Fibroblast of skin of right biceps (primary cell): ENCODE measurements around the gene SLC34A1.

Experiments
- DNase-seq: peaks from one replicate; pipeline ENCODE4 v3.0.0-alpha.2; 2013

Gene SLC34A1

GRCh38 chr5:177432839-177433657, 48.8 kb downstream of the SLC34A1 start:
- no peak for DNase-seq

GRCh38 chr5:177433658-177434217, 49.5 kb downstream of the SLC34A1 start:
- DNase-seq, result no peak

GRCh38 chr5:177434437-177434836, 50.2 kb downstream of the SLC34A1 start:
- no peak for DNase-seq

GRCh38 chr5:177434942-177435738, 50.9 kb downstream of the SLC34A1 start:
- no peak for DNase-seq

- no peak for DNase-seq
These were observed 51.8 kb downstream of the SLC34A1 start for GRCh38 chr5:177435847-177436536.

- no peak for DNase-seq
These were observed 53.4 kb downstream of the SLC34A1 start for GRCh38 chr5:177437623-177438022.

GRCh38 chr5:177438468-177438867, 54.2 kb downstream of the SLC34A1 start:
- no peak for DNase-seq

- no peak for DNase-seq
These were observed 55.4 kb downstream of the SLC34A1 start for GRCh38 chr5:177439518-177440053.

GRCh38 chr5:177440211-177440989, 56.2 kb downstream of the SLC34A1 start:
- no peak for DNase-seq

- DNase-seq, result no peak
These were observed 57.0 kb downstream of the SLC34A1 start for GRCh38 chr5:177440990-177441780.

GRCh38 chr5:177442066-177442826, 58.0 kb downstream of the SLC34A1 start:
- DNase-seq, result no peak

GRCh38 chr5:177443144-177443983, 59.1 kb downstream of the SLC34A1 start:
- DNase-seq, result no peak

GRCh38 chr5:177444106-177445051, 60.1 kb downstream of the SLC34A1 start:
- no peak for DNase-seq

- DNase-seq, result no peak
These were observed 61.0 kb downstream of the SLC34A1 start for GRCh38 chr5:177445052-177445916.

- no peak for DNase-seq
These were observed 61.6 kb downstream of the SLC34A1 start for GRCh38 chr5:177445917-177446199.

GRCh38 chr5:177446200-177447065, 62.2 kb downstream of the SLC34A1 start, which contains the start of gene PRR7:
Gene PRR7 (plus strand): TSS chr5:177446814. CDS start chr5:177455068, 8,254 bp downstream.
- peak; percentile 76 for DNase-seq
